ENCODE results near the gene LRRC41. TPM values are rescaled to one million over a fixed set of nuclear protein-coding genes. Genes with fewer than 3 reads are reported as not detected.

The LRRC41 gene
- total RNA-seq, 1 donor from 2014 or later, result 82.9 TPM

DNA sequence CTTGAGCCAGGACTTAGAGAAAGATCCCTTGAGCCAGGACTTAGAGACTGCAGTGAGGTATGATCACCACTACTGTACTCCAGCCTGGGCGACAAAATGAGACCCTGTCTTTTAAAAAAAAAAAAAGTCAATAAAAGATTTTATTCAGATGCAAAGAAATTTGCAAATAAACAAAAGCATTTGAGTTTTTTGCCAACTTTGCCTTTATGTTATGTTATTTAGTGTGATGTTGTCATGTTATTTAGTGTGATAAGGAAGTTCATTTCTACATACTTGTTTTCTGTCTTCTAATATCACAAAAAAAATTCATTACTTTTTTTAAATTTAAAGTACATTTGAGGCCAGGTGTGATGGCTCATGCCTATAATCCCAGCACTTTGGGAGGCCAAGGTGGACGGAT lies 46.9 kb downstream of the LRRC41 start:
- no peak for DNase-seq (ENCODE audit: low spot score)
- peaks cover 9% of the 10 kb centered on the region for H3K36me3 Mint-ChIP-seq (ENCODE audit: low read depth)
- no peaks in the 10 kb centered on the region for H3K9me3 Mint-ChIP-seq (ENCODE audit: low read depth)
- H3K4me1 Mint-ChIP-seq (ENCODE audit: low read depth), result no peaks in the 10 kb centered on the region
- TF ChIP-seq, protein P1, sequence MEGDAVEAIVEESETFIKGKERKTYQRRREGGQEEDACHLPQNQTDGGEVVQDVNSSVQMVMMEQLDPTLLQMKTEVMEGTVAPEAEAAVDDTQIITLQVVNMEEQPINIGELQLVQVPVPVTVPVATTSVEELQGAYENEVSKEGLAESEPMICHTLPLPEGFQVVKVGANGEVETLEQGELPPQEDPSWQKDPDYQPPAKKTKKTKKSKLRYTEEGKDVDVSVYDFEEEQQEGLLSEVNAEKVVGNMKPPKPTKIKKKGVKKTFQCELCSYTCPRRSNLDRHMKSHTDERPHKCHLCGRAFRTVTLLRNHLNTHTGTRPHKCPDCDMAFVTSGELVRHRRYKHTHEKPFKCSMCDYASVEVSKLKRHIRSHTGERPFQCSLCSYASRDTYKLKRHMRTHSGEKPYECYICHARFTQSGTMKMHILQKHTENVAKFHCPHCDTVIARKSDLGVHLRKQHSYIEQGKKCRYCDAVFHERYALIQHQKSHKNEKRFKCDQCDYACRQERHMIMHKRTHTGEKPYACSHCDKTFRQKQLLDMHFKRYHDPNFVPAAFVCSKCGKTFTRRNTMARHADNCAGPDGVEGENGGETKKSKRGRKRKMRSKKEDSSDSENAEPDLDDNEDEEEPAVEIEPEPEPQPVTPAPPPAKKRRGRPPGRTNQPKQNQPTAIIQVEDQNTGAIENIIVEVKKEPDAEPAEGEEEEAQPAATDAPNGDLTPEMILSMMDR (IDR thresholded peaks at IDR 0.05), result no peak
- H3K4me3 Mint-ChIP-seq (ENCODE audit: unreplicated experiment), result no peak overlapping the region
- H3K27me3 Mint-ChIP-seq (ENCODE audit: low read depth), result no peaks in the 10 kb centered on the region
- no peak overlapping the region for H3K27ac Mint-ChIP-seq (ENCODE audit: unreplicated experiment)

DNA sequence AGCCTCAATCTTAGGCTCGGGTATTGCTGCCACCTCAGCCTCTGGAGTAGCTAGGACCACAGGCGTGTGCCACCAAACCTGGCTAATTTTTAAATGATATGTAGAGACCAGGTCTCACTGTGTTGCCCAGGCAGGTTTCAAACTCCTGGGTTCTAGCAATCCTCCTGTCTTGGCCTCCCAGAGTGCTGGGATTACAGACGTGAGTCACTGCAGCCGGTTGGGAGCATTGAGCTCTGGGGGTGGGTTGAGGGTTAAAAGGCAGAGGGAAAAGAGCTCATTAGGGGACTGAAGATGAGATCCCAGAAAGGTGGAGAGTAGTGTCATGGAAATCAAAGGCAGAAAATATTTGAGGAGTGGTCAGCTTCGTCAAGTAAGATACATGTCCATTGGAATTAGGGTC lies 48.7 kb downstream of the LRRC41 start:
- Mint-ChIP-seq H3K4me3 (ENCODE audit: unreplicated experiment) (no peak overlapping the region), H3K36me3 (ENCODE audit: low read depth) (peaks cover 4% of the 10 kb centered on the region), H3K27ac (ENCODE audit: unreplicated experiment) (no peak overlapping the region)

DNA sequence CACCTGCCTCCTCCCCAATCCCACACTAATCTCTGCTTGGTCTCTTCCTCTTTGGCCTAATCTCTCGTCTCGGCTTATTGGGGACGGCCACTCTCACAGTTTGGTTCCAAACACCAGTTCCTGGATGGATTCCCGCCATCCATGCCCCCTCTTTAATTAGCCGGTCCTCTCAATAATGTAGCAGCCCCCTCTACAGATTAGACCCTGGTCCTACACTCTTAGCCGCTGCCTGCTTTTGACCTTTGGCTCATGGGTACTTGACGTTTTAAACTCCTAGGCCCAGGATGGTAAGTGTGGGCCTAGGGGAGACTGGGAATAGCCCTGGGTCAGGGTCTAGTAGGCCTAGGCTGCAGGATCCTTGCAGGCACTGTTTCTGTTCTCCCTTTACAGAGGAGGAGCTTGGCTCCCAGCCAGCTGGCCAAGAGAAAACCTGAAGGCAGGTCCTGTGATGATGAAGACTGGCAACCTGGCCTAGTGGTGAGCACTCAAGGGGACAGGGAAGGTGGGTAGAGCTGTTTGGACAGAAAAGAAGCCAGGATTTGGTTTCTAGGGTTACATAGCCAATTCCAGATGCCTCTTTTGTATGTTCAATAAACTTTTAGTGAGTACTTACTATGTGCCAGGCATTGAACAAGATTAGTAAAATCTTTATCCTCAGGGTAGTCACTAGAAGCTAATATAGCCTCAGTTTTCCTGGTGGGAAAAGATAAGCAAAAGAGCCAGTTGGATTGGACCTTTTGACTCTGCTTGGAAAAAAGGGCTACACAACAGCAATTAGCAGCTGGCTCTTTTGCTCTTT lies 55.1 kb downstream of the LRRC41 start:
- Mint-ChIP-seq H3K27ac (ENCODE audit: unreplicated experiment) (peak overlapping the region; percentile 75), H3K36me3 (ENCODE audit: low read depth) (peaks cover 1% of the 10 kb centered on the region), H3K9me3 (ENCODE audit: low read depth) (no peaks in the 10 kb centered on the region), H3K4me1 (ENCODE audit: low read depth) (peaks cover 20% of the 10 kb centered on the region), H3K27me3 (ENCODE audit: low read depth) (no peaks in the 10 kb centered on the region), H3K4me3 (ENCODE audit: unreplicated experiment) (peak overlapping the region; percentile 87)
- no peak for DNase-seq (ENCODE audit: low spot score)
- TF ChIP-seq, protein P1 (IDR thresholded peaks at IDR 0.05), result no peak

More for the DNA sequence above, 48.7 kb downstream of the LRRC41 start:
- DNase-seq (ENCODE audit: low spot score), result no peak
- TF ChIP-seq, protein P1 (IDR thresholded peaks at IDR 0.05), result no peak
- Mint-ChIP-seq H3K27me3 (ENCODE audit: low read depth) (no peaks in the 10 kb centered on the region), H3K9me3 (ENCODE audit: low read depth) (no peaks in the 10 kb centered on the region), H3K4me1 (ENCODE audit: low read depth) (no peaks in the 10 kb centered on the region)

DNA sequence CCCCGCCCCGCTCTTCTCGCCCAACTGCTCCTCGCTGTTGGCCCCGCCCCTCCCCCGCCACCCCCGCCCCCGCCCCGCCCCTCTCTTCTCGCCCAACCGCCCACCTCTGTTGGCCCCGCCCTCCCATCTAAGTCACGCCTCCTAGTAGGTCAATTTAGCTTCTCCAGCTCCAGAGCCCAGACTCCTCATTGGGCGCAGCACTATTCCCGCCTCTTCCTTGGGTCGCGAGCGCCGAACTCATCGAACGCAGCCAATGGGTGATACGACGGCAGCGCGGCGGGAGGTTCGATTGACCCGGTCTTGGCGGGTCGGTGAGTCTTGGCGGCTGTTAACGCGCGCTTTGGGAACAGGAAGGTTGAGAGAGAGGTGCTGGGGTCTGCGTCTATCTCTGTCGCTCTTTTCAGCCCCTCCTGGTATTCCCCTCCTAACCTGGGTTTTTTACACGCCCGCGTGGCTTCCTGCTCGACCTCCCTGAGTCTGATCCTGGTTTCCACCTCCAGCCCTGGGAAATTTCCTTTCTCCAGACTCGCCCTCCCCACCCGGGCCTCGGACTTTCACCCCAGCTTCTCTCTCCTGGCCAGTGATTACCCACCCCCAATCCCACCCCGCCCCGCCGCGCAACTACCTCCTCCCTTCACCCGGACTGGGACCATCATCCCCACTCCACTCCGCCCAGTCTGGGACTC lies 55.8 kb downstream of the LRRC41 start, which contains the start of gene RAD54L:
RAD54L (plus strand) TSS at position 328 of the 686 bp plus-strand sequence. CDS start 643 bp downstream, outside the sequence.
- H3K4me3 Mint-ChIP-seq (ENCODE audit: unreplicated experiment), result peak within 1 kb of the TSS; percentile 99
- TF ChIP-seq, protein P1 (IDR thresholded peaks at IDR 0.05), result no peak
- H3K27me3 Mint-ChIP-seq (ENCODE audit: low read depth), result no peaks in the 10 kb centered on the region
- peaks cover 20% of the 10 kb centered on the region for H3K4me1 Mint-ChIP-seq (ENCODE audit: low read depth)
- H3K9me3 Mint-ChIP-seq (ENCODE audit: low read depth), result no peaks in the 10 kb centered on the region
- H3K27ac Mint-ChIP-seq (ENCODE audit: unreplicated experiment), result peak within 1 kb of the TSS; percentile 98
- peak; percentile 99 for DNase-seq (ENCODE audit: low spot score)
- no peaks in the 10 kb centered on the region for H3K36me3 Mint-ChIP-seq (ENCODE audit: low read depth)

All from chondrocyte (in vitro differentiated cells).